ENCODE measurements around the gene COQ2.

GRCh38 chr4:83297548-83298260, 13.1 kb upstream of the COQ2 start:
- TF ChIP-seq, protein P1, sequence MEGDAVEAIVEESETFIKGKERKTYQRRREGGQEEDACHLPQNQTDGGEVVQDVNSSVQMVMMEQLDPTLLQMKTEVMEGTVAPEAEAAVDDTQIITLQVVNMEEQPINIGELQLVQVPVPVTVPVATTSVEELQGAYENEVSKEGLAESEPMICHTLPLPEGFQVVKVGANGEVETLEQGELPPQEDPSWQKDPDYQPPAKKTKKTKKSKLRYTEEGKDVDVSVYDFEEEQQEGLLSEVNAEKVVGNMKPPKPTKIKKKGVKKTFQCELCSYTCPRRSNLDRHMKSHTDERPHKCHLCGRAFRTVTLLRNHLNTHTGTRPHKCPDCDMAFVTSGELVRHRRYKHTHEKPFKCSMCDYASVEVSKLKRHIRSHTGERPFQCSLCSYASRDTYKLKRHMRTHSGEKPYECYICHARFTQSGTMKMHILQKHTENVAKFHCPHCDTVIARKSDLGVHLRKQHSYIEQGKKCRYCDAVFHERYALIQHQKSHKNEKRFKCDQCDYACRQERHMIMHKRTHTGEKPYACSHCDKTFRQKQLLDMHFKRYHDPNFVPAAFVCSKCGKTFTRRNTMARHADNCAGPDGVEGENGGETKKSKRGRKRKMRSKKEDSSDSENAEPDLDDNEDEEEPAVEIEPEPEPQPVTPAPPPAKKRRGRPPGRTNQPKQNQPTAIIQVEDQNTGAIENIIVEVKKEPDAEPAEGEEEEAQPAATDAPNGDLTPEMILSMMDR (conservative IDR thresholded peaks at IDR 0.05; ENCODE audit: low read length), result no peak
- no peak for TF ChIP-seq EZH2phosphoT487 (IDR thresholded peaks at IDR 0.05; ENCODE audit: borderline replicate concordance, low read depth, low read length)
